ENCODE measurements around the gene OXT. TPM values are rescaled to one million over a fixed set of nuclear protein-coding genes. Genes with fewer than 3 reads are reported as not detected.

Gene OXT
- total and polyA plus RNA-seq, 2 of the 13 experiments (the other 11 are each of a cell fraction or from before 2014, with no cell fraction given): not detected

DNA sequence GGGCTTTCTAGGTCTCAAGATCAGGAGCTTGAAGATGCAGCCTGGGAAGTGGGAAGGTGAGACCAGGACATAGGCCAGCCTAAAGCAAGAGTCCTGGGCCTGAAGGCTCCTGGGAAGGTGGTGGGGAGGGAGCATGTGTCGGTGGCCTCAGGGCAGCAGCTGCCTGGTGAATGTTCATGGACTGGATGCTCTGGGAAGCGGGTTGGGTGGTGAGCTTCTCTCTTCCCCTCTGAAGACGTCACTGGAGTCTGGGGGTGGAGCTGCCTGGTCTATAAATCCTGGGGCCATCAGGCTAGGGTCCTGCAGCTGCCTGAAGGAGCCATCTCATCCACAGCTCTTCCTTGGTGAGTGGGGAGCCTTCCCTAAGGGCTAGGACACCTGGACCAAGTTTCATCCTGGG, 28.1 kb upstream of the OXT start, which contains the start of gene GNRH2:
Gene GNRH2 (plus strand): TSS at position 301 of the 400 bp plus-strand sequence. CDS start 793 bp downstream, outside the sequence.
- no peaks in the 10 kb centered on the region for H3K9me3 ChIP-seq (ENCODE audit: low read length)
- ATAC-seq (no peak), DNase-seq (ENCODE audit: low spot score) (no peak), FAIRE-seq (no peak)
- CTCF ChIA-PET (ENCODE audit: low intra/inter-chr PET ratio, low total read pairs): no interaction called here
- BruUV-seq (replicated peaks): no TSS peak
- peaks cover 18% of the 10 kb centered on the region for H3K79me2 ChIP-seq (ENCODE audit: insufficient read depth, low read length)
- H3K36me3 ChIP-seq (replicated peaks in 1 of 2; ENCODE audit: control insufficient read depth in 1 of 2, insufficient read depth in 2 of 2, low read length in 2 of 2): peaks cover 21 to 31% of the 10 kb centered on the region in 2 experiments
- no peak within 1 kb of the TSS for H3K9ac ChIP-seq (ENCODE audit: insufficient read depth, low read depth, low read length)
- H4K20me1 ChIP-seq (ENCODE audit: insufficient read depth, low read length): no peaks in the 10 kb centered on the region
- POLR2A ChIA-PET: no interaction called here
- TF ChIP-seq GTF2F1 (IDR thresholded peaks at IDR 0.05; ENCODE audit: low read length): no peak
- TF ChIP-seq GMEB1 (CRISPR knock-in tag; IDR thresholded peaks at IDR 0.05; ENCODE audit: borderline replicate concordance): no peak
- TF ChIP-seq ZNF225 (CRISPR knock-in tag; IDR thresholded peaks at IDR 0.05): peak; percentile 15; the same call in 1 of the 2 replicates
- WGBS (ENCODE audit: low lambda C conversion rate): 87% methylated on average over 3 of the region's 3 CpGs
- no peak within 1 kb of the TSS for H3K4me3 ChIP-seq (replicated peaks in 1 of 3; ENCODE audit: insufficient read depth in 1 of 3, low read depth in 2 of 3, low read length in 3 of 3)
- peaks cover 39% of the 10 kb centered on the region for H3K4me1 ChIP-seq (ENCODE audit: insufficient read depth, low read length)
- intact Hi-C loops (cut with micrococcal nuclease; ENCODE audit: unreplicated experiment): loop anchor here (10.0 kb wide), 1 partner anchor 129 kb away; no protein-coding TSS in a partner anchor
- no peak within 1 kb of the TSS for H2AFZ ChIP-seq (ENCODE audit: low read length)
- no peak within 1 kb of the TSS for H3K4me2 ChIP-seq (ENCODE audit: low read depth, low read length)
- H3K27me3 ChIP-seq (ENCODE audit: control insufficient read depth in 1 of 2, insufficient read depth in 2 of 2, low read length in 2 of 2): no peaks in the 10 kb centered on the region; a peak in 1 of 5 replicates
- in situ Hi-C loops (cut with HindIII; ENCODE audit: extremely low pct_ligation_motif_present, low pct_unique_long_range_greater_than_20kb): no loop called here
- H3K27ac ChIP-seq (ENCODE audit: extremely low read length, insufficient read depth, low read length): no peak within 1 kb of the TSS

DNA sequence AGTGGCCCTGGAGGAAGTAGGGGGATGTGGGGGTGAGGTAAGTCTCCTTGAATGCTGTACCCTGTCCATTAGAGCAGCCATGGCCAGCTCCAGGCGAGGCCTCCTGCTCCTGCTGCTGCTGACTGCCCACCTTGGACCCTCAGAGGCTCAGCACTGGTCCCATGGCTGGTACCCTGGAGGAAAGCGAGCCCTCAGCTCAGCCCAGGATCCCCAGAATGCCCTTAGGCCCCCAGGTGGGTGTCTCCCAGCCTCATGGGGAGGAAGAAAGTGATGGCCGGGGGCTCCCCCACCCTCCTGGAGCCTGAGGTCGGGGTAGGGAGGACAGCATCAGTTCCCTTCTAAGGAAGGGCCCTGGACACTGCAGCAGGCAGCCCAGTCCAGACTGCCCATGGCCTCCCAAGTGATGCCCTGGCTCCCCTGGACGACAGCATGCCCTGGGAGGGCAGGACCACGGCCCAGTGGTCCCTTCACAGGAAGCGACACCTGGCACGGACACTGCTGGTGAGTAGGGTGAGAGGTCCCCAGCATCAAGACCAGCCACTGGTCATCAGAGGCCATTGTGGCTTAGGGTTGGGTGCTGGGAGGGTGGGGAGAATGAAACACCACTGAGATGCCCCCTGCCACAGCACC, 27.0 kb upstream of the OXT start:
- Histone ChIP-seq H3K9me3 (ENCODE audit: low read length) (no peaks in the 10 kb centered on the region), H3K27ac (ENCODE audit: extremely low read length, insufficient read depth, low read length) (no peak overlapping the region), H3K4me1 (ENCODE audit: insufficient read depth, low read length) (peaks cover 42% of the 10 kb centered on the region), H3K36me3 (replicated peaks in 1 of 2; ENCODE audit: control insufficient read depth in 1 of 2, insufficient read depth in 2 of 2, low read length in 2 of 2) (peaks cover 20 to 30% of the 10 kb centered on the region in 2 experiments), H3K4me2 (ENCODE audit: low read depth, low read length) (peak overlapping the region; percentile 99), H3K4me3 (replicated peaks in 1 of 3; ENCODE audit: insufficient read depth in 1 of 3, low read depth in 2 of 3, low read length in 3 of 3) (peak overlapping the region in 1 of 3 experiments; percentile 97; a peak in 1 of 6 replicates), H3K79me2 (ENCODE audit: insufficient read depth, low read length) (peaks cover 18% of the 10 kb centered on the region), H2AFZ (ENCODE audit: low read length) (no peak overlapping the region), H4K20me1 (ENCODE audit: insufficient read depth, low read length) (no peaks in the 10 kb centered on the region), H3K9ac (ENCODE audit: insufficient read depth, low read depth, low read length) (no peak overlapping the region), H3K27me3 (ENCODE audit: control insufficient read depth in 1 of 2, insufficient read depth in 2 of 2, low read length in 2 of 2) (no peaks in the 10 kb centered on the region; a peak in 1 of 5 replicates)
- in situ Hi-C loops (cut with HindIII; ENCODE audit: extremely low pct_ligation_motif_present, low pct_unique_long_range_greater_than_20kb) (no loop called here), intact Hi-C loops (cut with micrococcal nuclease; ENCODE audit: unreplicated experiment) (loop anchor here (10.0 kb wide), 1 partner anchor 130 kb away; no protein-coding TSS in a partner anchor)
- DNase-seq (ENCODE audit: low spot score) (no peak), ATAC-seq (no peak), FAIRE-seq (no peak)
- 93% methylated on average over 3 of the region's 8 CpGs for WGBS (ENCODE audit: low lambda C conversion rate)
- POLR2A ChIA-PET: interaction anchor here (1.0 to 2.4 kb wide), 7 partner anchors 9 to 173 kb away, joined by 3 to 10 read pairs (median 5); partner anchors contain the start of gene PTPRA
- CTCF ChIA-PET (ENCODE audit: low intra/inter-chr PET ratio, low total read pairs): no interaction called here
- BruUV-seq (replicated peaks): no TSS peak
- TF ChIP-seq, protein P1, sequence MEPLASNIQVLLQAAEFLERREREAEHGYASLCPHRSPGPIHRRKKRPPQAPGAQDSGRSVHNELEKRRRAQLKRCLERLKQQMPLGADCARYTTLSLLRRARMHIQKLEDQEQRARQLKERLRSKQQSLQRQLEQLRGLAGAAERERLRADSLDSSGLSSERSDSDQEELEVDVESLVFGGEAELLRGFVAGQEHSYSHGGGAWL (CRISPR knock-in tag; IDR thresholded peaks at IDR 0.05): 0 out of 2 replicates have a peak, but pooled peaks have one; percentile 4
- no peak for TF ChIP-seq MZF1 (CRISPR knock-in tag; IDR thresholded peaks at IDR 0.05; ENCODE audit: borderline replicate concordance)
- TF ChIP-seq ZNF350 (CRISPR knock-in tag; IDR thresholded peaks at IDR 0.05; ENCODE audit: borderline replicate concordance, low read depth): no peak
- TF ChIP-seq MTF2 (CRISPR knock-in tag; IDR thresholded peaks at IDR 0.05; ENCODE audit: borderline replicate concordance): no peak
- no peak for TF ChIP-seq ZNF224 (CRISPR knock-in tag; IDR thresholded peaks at IDR 0.05)
- TF ChIP-seq PAF1 (CRISPR knock-in tag; IDR thresholded peaks at IDR 0.05): 0 out of 2 replicates have a peak, but pooled peaks have one; percentile 63
- no peak for TF ChIP-seq PRDM4 (CRISPR knock-in tag; IDR thresholded peaks at IDR 0.05; ENCODE audit: borderline replicate concordance)
